Measurements from ENCODE around the gene GOLGA7B.
"Not testable (repeated sequence)": the region's sequence is repeated elsewhere in the genome, so short reads cannot be mapped to it uniquely, and the experiment has no call there.

The GOLGA7B gene

GRCh38 chr10:97827702-97828291 is 21.8 kb upstream of the GOLGA7B start:
- peak in 4 of 42 donors; percentile 6 to 32 (median 12) for DNase-seq
- intact Hi-C loops (cut with DNase I) = no loop called here

- intact Hi-C loops (cut with DNase I) = no loop called here
- no peak for DNase-seq
Measured at GRCh38 chr10:97828721-97829120, 20.9 kb upstream of the GOLGA7B start.

- intact Hi-C loops (cut with DNase I) = no loop called here
- DNase-seq = no peak
Measured at GRCh38 chr10:97830064-97830463, 19.6 kb upstream of the GOLGA7B start.

- intact Hi-C loops (cut with DNase I) = no loop called here
- DNase-seq = no peak
Measured at GRCh38 chr10:97831259-97831658, 18.4 kb upstream of the GOLGA7B start.

- intact Hi-C loops (cut with DNase I) = no loop called here
- DNase-seq = no peak
Measured at GRCh38 chr10:97836446-97836845, 13.2 kb upstream of the GOLGA7B start.

- DNase-seq = no peak
- intact Hi-C loops (cut with DNase I) = no loop called here
Measured at GRCh38 chr10:97838091-97838490, 11.6 kb upstream of the GOLGA7B start.

GRCh38 chr10:97841166-97841565 is 8.5 kb upstream of the GOLGA7B start:
- DNase-seq; intact Hi-C loops (cut with DNase I): not testable (repeated sequence)

- DNase-seq; intact Hi-C loops (cut with DNase I): not testable (repeated sequence)
Measured at GRCh38 chr10:97842114-97842513, 7.5 kb upstream of the GOLGA7B start.

GRCh38 chr10:97842656-97843280 is 6.9 kb upstream of the GOLGA7B start:
- DNase-seq = no peak

GRCh38 chr10:97843281-97843671 is 6.4 kb upstream of the GOLGA7B start:
- DNase-seq = no peak
- intact Hi-C loops (cut with DNase I) = no loop called here

More at GRCh38 chr10:97842656-97843280, 6.9 kb upstream of the GOLGA7B start:
- intact Hi-C loops (cut with DNase I) = no loop called here

GRCh38 chr10:97843972-97844371 is 5.7 kb upstream of the GOLGA7B start:
- intact Hi-C loops (cut with DNase I); DNase-seq: not testable (repeated sequence)

- DNase-seq = no peak
- intact Hi-C loops (cut with DNase I) = no loop called here
Measured at GRCh38 chr10:97844678-97845077, 5.0 kb upstream of the GOLGA7B start.

- peak in 1 of 42 donors; percentile 35 for DNase-seq
- intact Hi-C loops (cut with DNase I) = no loop called here
Measured at GRCh38 chr10:97849103-97849686, 448 bp upstream of the GOLGA7B start.

- intact Hi-C loops (cut with DNase I) = no loop called here
- peak in 4 of 42 donors; percentile 12 to 36 (median 22) for DNase-seq
Measured at GRCh38 chr10:97850446-97850845, 803 bp downstream of the GOLGA7B start.

GRCh38 chr10:97851341-97852001 is 1.8 kb downstream of the GOLGA7B start:
- intact Hi-C loops (cut with DNase I) = no loop called here

GRCh38 chr10:97852277-97852676 is 2.6 kb downstream of the GOLGA7B start:
- DNase-seq = peak in 1 of 42 donors; percentile 28
- intact Hi-C loops (cut with DNase I) = no loop called here

More at GRCh38 chr10:97851341-97852001, 1.8 kb downstream of the GOLGA7B start:
- peak in 14 of 42 donors; percentile 20 to 67 (median 40) for DNase-seq

- DNase-seq = peak in 6 of 42 donors; percentile 16 to 51 (median 30)
- intact Hi-C loops (cut with DNase I) = no loop called here
Measured at GRCh38 chr10:97852840-97853405, 3.3 kb downstream of the GOLGA7B start.

- no peak for DNase-seq
- intact Hi-C loops (cut with DNase I) = no loop called here
Measured at GRCh38 chr10:97854743-97855142, 5.1 kb downstream of the GOLGA7B start.

- DNase-seq = peak in 8 of 42 donors; percentile 10 to 54 (median 30)
- intact Hi-C loops (cut with DNase I) = no loop called here
Measured at GRCh38 chr10:97858001-97858439, 8.4 kb downstream of the GOLGA7B start.

Data from head of caudate nucleus (tissue), 42 donors.